ENCODE results near the gene CCNQ.

The CCNQ gene

DNA sequence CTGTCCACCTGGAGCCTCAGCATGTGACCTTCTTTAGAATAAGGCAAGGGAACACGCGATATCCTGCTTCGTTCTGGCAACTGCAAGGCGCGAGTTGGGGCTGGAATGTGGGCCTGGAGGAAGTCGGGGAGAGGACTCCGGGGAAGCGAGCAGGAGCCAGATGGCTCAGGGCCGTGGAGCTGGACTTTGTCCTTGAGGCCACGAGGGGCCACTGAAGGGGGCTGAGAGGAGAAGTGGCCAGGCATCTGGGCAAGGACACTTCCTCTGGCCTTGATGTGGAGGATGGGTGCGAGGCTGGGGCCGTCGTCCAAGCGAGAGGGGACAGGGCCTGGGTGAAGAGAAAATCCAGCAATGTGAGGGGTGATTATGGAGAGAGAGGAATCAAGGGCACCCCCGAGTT lies 35.9 kb upstream of the CCNQ start:
- Histone ChIP-seq H3K27ac (ENCODE audit: low read length) (no peak overlapping the region), H3K9me3 (ENCODE audit: control insufficient read depth, low read depth, low read length) (no peaks in the 10 kb centered on the region), H3K36me3 (ENCODE audit: control insufficient read depth, low read depth, low read length) (no peaks in the 10 kb centered on the region), H3K4me3 (ENCODE audit: low read length) (no peak overlapping the region), H3K27me3 (ENCODE audit: control insufficient read depth, insufficient read depth, low read length) (peaks cover under 1% of the 10 kb centered on the region), H3K4me1 (ENCODE audit: control insufficient read depth, low read depth, low read length) (no peaks in the 10 kb centered on the region), H3K9ac (ENCODE audit: low read length) (no peak overlapping the region)

DNA sequence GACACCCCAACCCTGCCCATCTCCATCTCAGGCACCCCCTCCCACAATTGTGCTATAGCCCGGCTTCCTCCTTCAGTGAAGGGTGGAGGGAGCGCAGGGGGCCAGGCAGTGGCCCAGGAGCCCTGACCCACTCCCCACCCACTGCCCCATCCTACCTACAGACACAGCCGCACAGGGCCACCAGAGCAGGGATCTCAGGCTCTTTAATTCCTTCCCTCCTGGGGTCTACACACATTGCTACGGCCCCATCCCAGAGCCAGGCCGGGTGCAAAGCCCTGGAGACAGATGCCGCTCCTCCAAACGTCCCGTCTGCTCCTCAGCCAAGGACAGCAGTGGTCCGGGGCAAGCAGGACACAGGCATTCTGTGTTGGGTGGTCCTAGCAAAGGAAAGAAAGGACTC lies 35.3 kb upstream of the CCNQ start:
- Histone ChIP-seq H3K9me3 (ENCODE audit: control insufficient read depth, low read depth, low read length) (no peaks in the 10 kb centered on the region), H3K4me1 (ENCODE audit: control insufficient read depth, low read depth, low read length) (no peaks in the 10 kb centered on the region), H3K27ac (ENCODE audit: low read length) (no peak overlapping the region), H3K4me3 (ENCODE audit: low read length) (no peak overlapping the region), H3K27me3 (ENCODE audit: control insufficient read depth, insufficient read depth, low read length) (no peaks in the 10 kb centered on the region), H3K9ac (ENCODE audit: low read length) (no peak overlapping the region), H3K36me3 (ENCODE audit: control insufficient read depth, low read depth, low read length) (no peaks in the 10 kb centered on the region)

- no peak overlapping the region for H3K9ac ChIP-seq (ENCODE audit: low read length)
- no peaks in the 10 kb centered on the region for H3K9me3 ChIP-seq (ENCODE audit: control insufficient read depth, low read depth, low read length)
- H3K4me3 ChIP-seq (ENCODE audit: low read length): no peak overlapping the region
- no peaks in the 10 kb centered on the region for H3K36me3 ChIP-seq (ENCODE audit: control insufficient read depth, low read depth, low read length)
- H3K4me1 ChIP-seq (ENCODE audit: control insufficient read depth, low read depth, low read length): no peaks in the 10 kb centered on the region
- no peaks in the 10 kb centered on the region for H3K27me3 ChIP-seq (ENCODE audit: control insufficient read depth, insufficient read depth, low read length)
- no peak overlapping the region for H3K27ac ChIP-seq (ENCODE audit: low read length)
Observed at GRCh38 chrX:153633607-153634180, 34.8 kb upstream of the CCNQ start.

DNA sequence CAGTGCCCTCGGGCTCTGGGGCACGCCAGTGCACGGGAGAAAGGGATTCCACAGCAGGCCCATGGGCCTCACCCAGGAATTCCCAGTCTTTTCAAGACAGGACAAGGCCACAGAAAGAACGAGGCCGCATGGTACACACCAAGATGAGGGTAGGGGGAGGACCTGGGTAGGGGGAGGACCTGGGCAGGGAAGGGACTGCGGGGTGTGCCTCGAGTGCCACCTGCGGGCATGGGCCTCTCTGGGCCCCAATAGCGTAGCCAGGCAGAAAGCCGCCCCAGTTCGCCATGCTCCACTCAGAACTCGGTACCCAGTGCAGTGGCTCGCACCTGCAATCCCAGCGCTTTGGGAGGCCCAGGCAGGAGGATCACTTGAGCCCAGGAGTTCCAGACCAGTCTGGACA lies 34.1 kb upstream of the CCNQ start:
- no peaks in the 10 kb centered on the region for H3K36me3 ChIP-seq (ENCODE audit: control insufficient read depth, low read depth, low read length)
- H3K27me3 ChIP-seq (ENCODE audit: control insufficient read depth, insufficient read depth, low read length): no peaks in the 10 kb centered on the region
- no peak overlapping the region for H3K9ac ChIP-seq (ENCODE audit: low read length)
- no peaks in the 10 kb centered on the region for H3K4me1 ChIP-seq (ENCODE audit: control insufficient read depth, low read depth, low read length)
- peaks cover 4% of the 10 kb centered on the region for H3K9me3 ChIP-seq (ENCODE audit: control insufficient read depth, low read depth, low read length)
- no peak overlapping the region for H3K4me3 ChIP-seq (ENCODE audit: low read length)
- no peak overlapping the region for H3K27ac ChIP-seq (ENCODE audit: low read length)

GRCh38 chrX:153632595-153632946 lies 33.6 kb upstream of the CCNQ start:
- no peak overlapping the region for H3K4me3 ChIP-seq (ENCODE audit: low read length)
- H3K9me3 ChIP-seq (ENCODE audit: control insufficient read depth, low read depth, low read length): peaks cover 4% of the 10 kb centered on the region
- no peak overlapping the region for H3K9ac ChIP-seq (ENCODE audit: low read length)
- H3K36me3 ChIP-seq (ENCODE audit: control insufficient read depth, low read depth, low read length): no peaks in the 10 kb centered on the region
- H3K27me3 ChIP-seq (ENCODE audit: control insufficient read depth, insufficient read depth, low read length): no peaks in the 10 kb centered on the region
- no peaks in the 10 kb centered on the region for H3K4me1 ChIP-seq (ENCODE audit: control insufficient read depth, low read depth, low read length)
- H3K27ac ChIP-seq (ENCODE audit: low read length): no peak overlapping the region

GRCh38 chrX:153631907-153632594 lies 33.1 kb upstream of the CCNQ start:
- Histone ChIP-seq H3K4me1 (ENCODE audit: control insufficient read depth, low read depth, low read length) (no peaks in the 10 kb centered on the region), H3K9me3 (ENCODE audit: control insufficient read depth, low read depth, low read length) (peaks cover 4% of the 10 kb centered on the region), H3K27ac (ENCODE audit: low read length) (no peak overlapping the region), H3K36me3 (ENCODE audit: control insufficient read depth, low read depth, low read length) (no peaks in the 10 kb centered on the region), H3K27me3 (ENCODE audit: control insufficient read depth, insufficient read depth, low read length) (no peaks in the 10 kb centered on the region), H3K4me3 (ENCODE audit: low read length) (no peak overlapping the region), H3K9ac (ENCODE audit: low read length) (no peak overlapping the region)

DNA sequence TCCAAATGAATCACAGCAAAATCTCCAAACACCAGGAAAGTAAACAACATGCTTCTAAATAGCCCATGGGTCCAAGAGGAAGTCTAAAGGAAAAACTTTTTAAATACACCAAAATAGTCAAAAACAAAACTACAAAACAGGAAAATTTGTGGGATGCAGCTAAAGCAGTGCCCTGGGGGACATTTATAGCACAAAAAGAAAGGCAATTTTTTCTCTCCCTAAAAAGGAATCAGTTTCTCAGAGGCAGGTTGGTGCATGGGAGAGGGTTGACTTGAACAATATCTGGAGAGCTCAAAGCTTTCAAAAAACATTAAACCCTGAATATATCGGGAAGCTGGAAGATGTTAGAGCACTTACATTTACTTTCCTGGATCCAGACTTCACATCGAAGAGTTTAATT lies 32.4 kb upstream of the CCNQ start:
- Histone ChIP-seq H3K9me3 (ENCODE audit: control insufficient read depth, low read depth, low read length) (peaks cover 4% of the 10 kb centered on the region), H3K4me3 (ENCODE audit: low read length) (no peak overlapping the region), H3K36me3 (ENCODE audit: control insufficient read depth, low read depth, low read length) (no peaks in the 10 kb centered on the region), H3K27ac (ENCODE audit: low read length) (no peak overlapping the region), H3K4me1 (ENCODE audit: control insufficient read depth, low read depth, low read length) (no peaks in the 10 kb centered on the region), H3K27me3 (ENCODE audit: control insufficient read depth, insufficient read depth, low read length) (no peaks in the 10 kb centered on the region), H3K9ac (ENCODE audit: low read length) (no peak overlapping the region)

- H3K27me3 ChIP-seq (ENCODE audit: control insufficient read depth, insufficient read depth, low read length): no peaks in the 10 kb centered on the region
Observed at GRCh38 chrX:153628665-153629064, 29.7 kb upstream of the CCNQ start.

DNA sequence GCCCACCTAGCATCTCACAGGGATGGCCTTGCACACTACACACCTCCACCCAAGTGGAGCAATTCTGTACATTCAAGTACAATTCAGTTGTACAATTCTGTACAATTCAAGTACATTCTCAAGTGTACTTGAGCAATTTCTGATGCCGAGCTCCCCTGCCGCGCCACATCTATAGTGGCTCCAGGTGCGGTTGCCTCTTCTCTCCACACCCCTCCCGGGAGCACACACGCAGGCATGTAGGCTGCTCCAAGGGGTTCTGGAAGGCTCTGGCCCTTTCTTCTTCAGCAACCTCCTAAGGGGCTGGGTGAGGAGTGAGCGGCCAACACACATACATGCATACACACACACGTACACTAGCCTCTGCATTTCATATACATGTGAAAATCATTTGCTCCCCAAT lies 29.2 kb upstream of the CCNQ start:
- Histone ChIP-seq H3K36me3 (ENCODE audit: control insufficient read depth, low read depth, low read length) (no peaks in the 10 kb centered on the region), H3K4me1 (ENCODE audit: control insufficient read depth, low read depth, low read length) (no peaks in the 10 kb centered on the region), H3K27me3 (ENCODE audit: control insufficient read depth, insufficient read depth, low read length) (no peaks in the 10 kb centered on the region), H3K4me3 (ENCODE audit: low read length) (no peak overlapping the region), H3K9me3 (ENCODE audit: control insufficient read depth, low read depth, low read length) (peaks cover 8% of the 10 kb centered on the region), H3K27ac (ENCODE audit: low read length) (no peak overlapping the region), H3K9ac (ENCODE audit: low read length) (no peak overlapping the region)

More at GRCh38 chrX:153628665-153629064, 29.7 kb upstream of the CCNQ start:
- H3K9ac ChIP-seq (ENCODE audit: low read length): no peak overlapping the region
- H3K9me3 ChIP-seq (ENCODE audit: control insufficient read depth, low read depth, low read length): peaks cover 8% of the 10 kb centered on the region
- no peak overlapping the region for H3K4me3 ChIP-seq (ENCODE audit: low read length)
- H3K27ac ChIP-seq (ENCODE audit: low read length): no peak overlapping the region
- no peaks in the 10 kb centered on the region for H3K4me1 ChIP-seq (ENCODE audit: control insufficient read depth, low read depth, low read length)
- no peaks in the 10 kb centered on the region for H3K36me3 ChIP-seq (ENCODE audit: control insufficient read depth, low read depth, low read length)

GRCh38 chrX:153627675-153628111 lies 28.8 kb upstream of the CCNQ start:
- Histone ChIP-seq H3K36me3 (ENCODE audit: control insufficient read depth, low read depth, low read length) (no peaks in the 10 kb centered on the region), H3K4me1 (ENCODE audit: control insufficient read depth, low read depth, low read length) (no peaks in the 10 kb centered on the region), H3K9me3 (ENCODE audit: control insufficient read depth, low read depth, low read length) (peaks cover 8% of the 10 kb centered on the region), H3K9ac (ENCODE audit: low read length) (no peak overlapping the region), H3K27ac (ENCODE audit: low read length) (no peak overlapping the region), H3K27me3 (ENCODE audit: control insufficient read depth, insufficient read depth, low read length) (no peaks in the 10 kb centered on the region), H3K4me3 (ENCODE audit: low read length) (no peak overlapping the region)

GRCh38 chrX:153626863-153627674 lies 28.1 kb upstream of the CCNQ start:
- H3K27me3 ChIP-seq (ENCODE audit: control insufficient read depth, insufficient read depth, low read length): no peaks in the 10 kb centered on the region
- no peaks in the 10 kb centered on the region for H3K4me1 ChIP-seq (ENCODE audit: control insufficient read depth, low read depth, low read length)
- H3K27ac ChIP-seq (ENCODE audit: low read length): no peak overlapping the region
- peaks cover 8% of the 10 kb centered on the region for H3K9me3 ChIP-seq (ENCODE audit: control insufficient read depth, low read depth, low read length)
- H3K9ac ChIP-seq (ENCODE audit: low read length): no peak overlapping the region
- H3K4me3 ChIP-seq (ENCODE audit: low read length): no peak overlapping the region
- no peaks in the 10 kb centered on the region for H3K36me3 ChIP-seq (ENCODE audit: control insufficient read depth, low read depth, low read length)

All from iPS-18a (cell line).